CMK (cell line): ENCODE results near the gene RANBP3.
"Not testable (repeated sequence)": the region's sequence is repeated elsewhere in the genome, so short reads cannot be mapped to it uniquely, and the experiment has no call there.

Experiments used
- DNase-seq: peaks from one replicate; pipeline ENCODE4 v3.0.0-alpha.2; 2010; ENCODE audit warnings: low read depth

The RANBP3 gene

GRCh38 chr19:5883157-5883873 is 94.6 kb downstream of the RANBP3 start:
- DNase-seq = not testable (repeated sequence)

GRCh38 chr19:5882421-5882968 is 95.4 kb downstream of the RANBP3 start:
- no peak for DNase-seq

GRCh38 chr19:5881543-5882299 is 96.2 kb downstream of the RANBP3 start:
- DNase-seq = no peak

- no peak for DNase-seq
Observed at GRCh38 chr19:5880604-5881078, 97.3 kb downstream of the RANBP3 start.

GRCh38 chr19:5880196-5880595 is 97.7 kb downstream of the RANBP3 start:
- no peak for DNase-seq

GRCh38 chr19:5877882-5878281 is 100.1 kb downstream of the RANBP3 start:
- DNase-seq = no peak

GRCh38 chr19:5877427-5877826 is 100.5 kb downstream of the RANBP3 start:
- DNase-seq = no peak

GRCh38 chr19:5874496-5874895 is 103.4 kb downstream of the RANBP3 start:
- DNase-seq = not testable (repeated sequence)

GRCh38 chr19:5873617-5874199 is 104.2 kb downstream of the RANBP3 start:
- DNase-seq = no peak

- no peak for DNase-seq
Observed at GRCh38 chr19:5870986-5871394, 107.0 kb downstream of the RANBP3 start.

- no peak for DNase-seq
Observed at GRCh38 chr19:5867201-5868136, 110.5 kb downstream of the RANBP3 start.
